Measurements from ENCODE around the gene NOL3. TPM values are rescaled to one million over a fixed set of nuclear protein-coding genes. Genes with fewer than 3 reads are reported as not detected.

Gene NOL3
- total and polyA plus RNA-seq, 2 of the 13 experiments (the other 11 are each of a cell fraction or from before 2014, with no cell fraction given): 5.7 to 20.5 TPM

DNA sequence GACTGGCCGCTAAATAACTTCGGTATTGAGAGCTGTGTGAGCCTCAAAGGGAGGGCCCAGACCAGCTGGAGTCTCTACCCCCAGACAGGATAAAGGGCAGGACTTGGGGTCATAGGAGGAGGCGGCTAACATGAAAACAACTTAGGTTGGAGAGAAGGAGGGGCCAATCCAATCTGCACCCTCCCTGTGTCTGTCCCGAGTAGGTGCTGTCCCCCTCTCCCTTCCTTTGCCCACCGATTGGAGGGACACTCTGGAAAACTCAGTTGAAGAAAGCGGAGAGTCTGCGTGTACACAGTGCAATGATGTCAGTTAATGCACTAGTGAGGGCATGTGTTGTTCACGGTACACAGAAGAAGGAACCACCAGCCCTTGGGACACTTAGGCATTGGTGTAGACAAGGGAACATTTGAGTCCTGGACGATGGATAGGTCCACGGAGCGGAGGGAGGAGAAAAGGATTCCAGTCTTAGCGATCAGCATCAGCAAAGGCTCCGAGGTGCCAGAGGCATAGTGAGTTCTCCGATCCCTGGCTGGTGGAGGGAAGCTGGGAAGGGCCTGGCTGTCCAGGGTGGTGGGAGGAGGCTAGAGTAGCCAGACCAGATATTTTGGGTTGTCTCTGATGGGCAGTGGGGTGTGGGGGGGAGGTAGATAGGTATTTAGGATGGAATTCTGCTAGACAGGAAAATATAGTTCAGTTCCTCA lies 761 bp downstream of the NOL3 start (continued):
- 0 out of 2 replicates have a peak, but pooled peaks have one; percentile 25 for TF ChIP-seq ZNF614 (CRISPR knock-in tag; IDR thresholded peaks at IDR 0.05; ENCODE audit: borderline replicate concordance)
- TF ChIP-seq ATF7 (IDR thresholded peaks at IDR 0.05): no peak
- peak; percentile 51; the same call in 1 of the 2 replicates for TF ChIP-seq ATF7 (CRISPR knock-in tag; IDR thresholded peaks at IDR 0.05)
- TF ChIP-seq, protein P1, sequence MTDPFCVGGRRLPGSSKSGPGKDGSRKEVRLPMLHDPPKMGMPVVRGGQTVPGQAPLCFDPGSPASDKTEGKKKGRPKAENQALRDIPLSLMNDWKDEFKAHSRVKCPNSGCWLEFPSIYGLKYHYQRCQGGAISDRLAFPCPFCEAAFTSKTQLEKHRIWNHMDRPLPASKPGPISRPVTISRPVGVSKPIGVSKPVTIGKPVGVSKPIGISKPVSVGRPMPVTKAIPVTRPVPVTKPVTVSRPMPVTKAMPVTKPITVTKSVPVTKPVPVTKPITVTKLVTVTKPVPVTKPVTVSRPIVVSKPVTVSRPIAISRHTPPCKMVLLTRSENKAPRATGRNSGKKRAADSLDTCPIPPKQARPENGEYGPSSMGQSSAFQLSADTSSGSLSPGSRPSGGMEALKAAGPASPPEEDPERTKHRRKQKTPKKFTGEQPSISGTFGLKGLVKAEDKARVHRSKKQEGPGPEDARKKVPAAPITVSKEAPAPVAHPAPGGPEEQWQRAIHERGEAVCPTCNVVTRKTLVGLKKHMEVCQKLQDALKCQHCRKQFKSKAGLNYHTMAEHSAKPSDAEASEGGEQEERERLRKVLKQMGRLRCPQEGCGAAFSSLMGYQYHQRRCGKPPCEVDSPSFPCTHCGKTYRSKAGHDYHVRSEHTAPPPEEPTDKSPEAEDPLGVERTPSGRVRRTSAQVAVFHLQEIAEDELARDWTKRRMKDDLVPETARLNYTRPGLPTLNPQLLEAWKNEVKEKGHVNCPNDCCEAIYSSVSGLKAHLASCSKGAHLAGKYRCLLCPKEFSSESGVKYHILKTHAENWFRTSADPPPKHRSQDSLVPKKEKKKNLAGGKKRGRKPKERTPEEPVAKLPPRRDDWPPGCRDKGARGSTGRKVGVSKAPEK (CRISPR knock-in tag; IDR thresholded peaks at IDR 0.05; ENCODE audit: borderline replicate concordance): peak; percentile 38; the same call in 1 of the 2 replicates
- no peak for TF ChIP-seq ZNF337 (CRISPR knock-in tag; IDR thresholded peaks at IDR 0.05; ENCODE audit: borderline replicate concordance, low read depth)
- TF ChIP-seq FOXA3 (CRISPR knock-in tag; IDR thresholded peaks at IDR 0.05): no peak; the same call in 1 of the 2 replicates
- TF ChIP-seq ZNF737 (CRISPR knock-in tag; IDR thresholded peaks at IDR 0.05; ENCODE audit: borderline replicate concordance): no peak
- peak; percentile 35; the same call in 1 of the 2 replicates for TF ChIP-seq ZNF205 (CRISPR knock-in tag; IDR thresholded peaks at IDR 0.05)
- TF ChIP-seq KDM4B (CRISPR knock-in tag; IDR thresholded peaks at IDR 0.05): peak; percentile 22; the same call in 1 of the 2 replicates
- 0 out of 2 replicates have a peak, but pooled peaks have one; percentile 79 for TF ChIP-seq FOXC1 (CRISPR knock-in tag; IDR thresholded peaks at IDR 0.05; ENCODE audit: borderline replicate concordance)
- TF ChIP-seq TEAD3 (CRISPR knock-in tag; optimal IDR thresholded peaks at IDR 0.05; ENCODE audit: borderline replicate concordance): peak; percentile 28
- peak; percentile 70; the same call in 1 of the 2 replicates for TF ChIP-seq PITX1 (CRISPR knock-in tag; IDR thresholded peaks at IDR 0.05)
- TF ChIP-seq, protein P2, sequence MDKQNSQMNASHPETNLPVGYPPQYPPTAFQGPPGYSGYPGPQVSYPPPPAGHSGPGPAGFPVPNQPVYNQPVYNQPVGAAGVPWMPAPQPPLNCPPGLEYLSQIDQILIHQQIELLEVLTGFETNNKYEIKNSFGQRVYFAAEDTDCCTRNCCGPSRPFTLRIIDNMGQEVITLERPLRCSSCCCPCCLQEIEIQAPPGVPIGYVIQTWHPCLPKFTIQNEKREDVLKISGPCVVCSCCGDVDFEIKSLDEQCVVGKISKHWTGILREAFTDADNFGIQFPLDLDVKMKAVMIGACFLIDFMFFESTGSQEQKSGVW (CRISPR knock-in tag; IDR thresholded peaks at IDR 0.05; ENCODE audit: borderline replicate concordance): no peak
- no peak for TF ChIP-seq NR2F6 (IDR thresholded peaks at IDR 0.05)
- peak; percentile 26; the same call in 1 of the 2 replicates for TF ChIP-seq NR2F6 (CRISPR knock-in tag; IDR thresholded peaks at IDR 0.05)
- no peak for TF ChIP-seq RELA (CRISPR knock-in tag; IDR thresholded peaks at IDR 0.05)
- peak; percentile 30; the same call in 1 of the 2 replicates for TF ChIP-seq ZNF124 (CRISPR knock-in tag; IDR thresholded peaks at IDR 0.05)
- TF ChIP-seq ZNF816 (CRISPR knock-in tag; IDR thresholded peaks at IDR 0.05; ENCODE audit: borderline replicate concordance): no peak
- TF ChIP-seq, protein P3, sequence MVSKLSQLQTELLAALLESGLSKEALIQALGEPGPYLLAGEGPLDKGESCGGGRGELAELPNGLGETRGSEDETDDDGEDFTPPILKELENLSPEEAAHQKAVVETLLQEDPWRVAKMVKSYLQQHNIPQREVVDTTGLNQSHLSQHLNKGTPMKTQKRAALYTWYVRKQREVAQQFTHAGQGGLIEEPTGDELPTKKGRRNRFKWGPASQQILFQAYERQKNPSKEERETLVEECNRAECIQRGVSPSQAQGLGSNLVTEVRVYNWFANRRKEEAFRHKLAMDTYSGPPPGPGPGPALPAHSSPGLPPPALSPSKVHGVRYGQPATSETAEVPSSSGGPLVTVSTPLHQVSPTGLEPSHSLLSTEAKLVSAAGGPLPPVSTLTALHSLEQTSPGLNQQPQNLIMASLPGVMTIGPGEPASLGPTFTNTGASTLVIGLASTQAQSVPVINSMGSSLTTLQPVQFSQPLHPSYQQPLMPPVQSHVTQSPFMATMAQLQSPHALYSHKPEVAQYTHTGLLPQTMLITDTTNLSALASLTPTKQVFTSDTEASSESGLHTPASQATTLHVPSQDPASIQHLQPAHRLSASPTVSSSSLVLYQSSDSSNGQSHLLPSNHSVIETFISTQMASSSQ (IDR thresholded peaks at IDR 0.05; ENCODE audit: low read depth): no peak
- TF ChIP-seq, protein P3 (CRISPR knock-in tag; IDR thresholded peaks at IDR 0.05; ENCODE audit: borderline replicate concordance): peak; percentile 58; the same call in 1 of the 2 replicates
- TF ChIP-seq SMYD3 (CRISPR knock-in tag; IDR thresholded peaks at IDR 0.05): 0 out of 2 replicates have a peak, but pooled peaks have one; percentile 23
- peak; percentile 63; the same call in 1 of the 2 replicates for TF ChIP-seq RFXAP (CRISPR knock-in tag; IDR thresholded peaks at IDR 0.05; ENCODE audit: borderline replicate concordance)
